ENCODE measurements around the gene CDH8. TPM values are rescaled to one million over a fixed set of nuclear protein-coding genes. Genes with fewer than 3 reads are reported as not detected.

CDH8 gene
- total RNA-seq, 1 experiment from 2014 or later: 11.1 TPM

- H3K27ac Mint-ChIP-seq: no peak overlapping the region
- H3K4me3 Mint-ChIP-seq: no peak overlapping the region
- H3K9me3 Mint-ChIP-seq: peaks cover 26% of the 10 kb centered on the region
- TF ChIP-seq ZNF317 (CRISPR knock-in tag; IDR thresholded peaks at IDR 0.05; ENCODE audit: borderline replicate concordance, low read depth): no peak
- TF ChIP-seq, protein P1, sequence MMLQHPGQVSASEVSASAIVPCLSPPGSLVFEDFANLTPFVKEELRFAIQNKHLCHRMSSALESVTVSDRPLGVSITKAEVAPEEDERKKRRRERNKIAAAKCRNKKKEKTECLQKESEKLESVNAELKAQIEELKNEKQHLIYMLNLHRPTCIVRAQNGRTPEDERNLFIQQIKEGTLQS (CRISPR knock-in tag; conservative IDR thresholded peaks at IDR 0.05): no peak
- no peak for TF ChIP-seq FOXK1 (CRISPR knock-in tag; IDR thresholded peaks at IDR 0.05)
- TF ChIP-seq CBFB (CRISPR knock-in tag; IDR thresholded peaks at IDR 0.05; ENCODE audit: low read depth): no peak
- TF ChIP-seq KAT7 (CRISPR knock-in tag; IDR thresholded peaks at IDR 0.05; ENCODE audit: borderline replicate concordance): no peak
- no peak for TF ChIP-seq USF2 (CRISPR knock-in tag; IDR thresholded peaks at IDR 0.05)
- TF ChIP-seq, protein P2, sequence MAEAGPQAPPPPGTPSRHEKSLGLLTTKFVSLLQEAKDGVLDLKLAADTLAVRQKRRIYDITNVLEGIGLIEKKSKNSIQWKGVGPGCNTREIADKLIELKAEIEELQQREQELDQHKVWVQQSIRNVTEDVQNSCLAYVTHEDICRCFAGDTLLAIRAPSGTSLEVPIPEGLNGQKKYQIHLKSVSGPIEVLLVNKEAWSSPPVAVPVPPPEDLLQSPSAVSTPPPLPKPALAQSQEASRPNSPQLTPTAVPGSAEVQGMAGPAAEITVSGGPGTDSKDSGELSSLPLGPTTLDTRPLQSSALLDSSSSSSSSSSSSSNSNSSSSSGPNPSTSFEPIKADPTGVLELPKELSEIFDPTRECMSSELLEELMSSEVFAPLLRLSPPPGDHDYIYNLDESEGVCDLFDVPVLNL (CRISPR knock-in tag; IDR thresholded peaks at IDR 0.05; ENCODE audit: borderline replicate concordance, low read depth): no peak
- TF ChIP-seq TEAD1 (CRISPR knock-in tag; IDR thresholded peaks at IDR 0.05): no peak
- TF ChIP-seq CREM (CRISPR knock-in tag; IDR thresholded peaks at IDR 0.05): no peak
- TF ChIP-seq EMX1 (CRISPR knock-in tag; IDR thresholded peaks at IDR 0.05): no peak
- TF ChIP-seq RELA (CRISPR knock-in tag; IDR thresholded peaks at IDR 0.05; ENCODE audit: borderline replicate concordance): no peak
- no peak for TF ChIP-seq ZNF121 (CRISPR knock-in tag; IDR thresholded peaks at IDR 0.05)
- TF ChIP-seq NR3C1 (CRISPR knock-in tag; conservative IDR thresholded peaks at IDR 0.05; ENCODE audit: low read depth): no peak
- TF ChIP-seq, protein P3, sequence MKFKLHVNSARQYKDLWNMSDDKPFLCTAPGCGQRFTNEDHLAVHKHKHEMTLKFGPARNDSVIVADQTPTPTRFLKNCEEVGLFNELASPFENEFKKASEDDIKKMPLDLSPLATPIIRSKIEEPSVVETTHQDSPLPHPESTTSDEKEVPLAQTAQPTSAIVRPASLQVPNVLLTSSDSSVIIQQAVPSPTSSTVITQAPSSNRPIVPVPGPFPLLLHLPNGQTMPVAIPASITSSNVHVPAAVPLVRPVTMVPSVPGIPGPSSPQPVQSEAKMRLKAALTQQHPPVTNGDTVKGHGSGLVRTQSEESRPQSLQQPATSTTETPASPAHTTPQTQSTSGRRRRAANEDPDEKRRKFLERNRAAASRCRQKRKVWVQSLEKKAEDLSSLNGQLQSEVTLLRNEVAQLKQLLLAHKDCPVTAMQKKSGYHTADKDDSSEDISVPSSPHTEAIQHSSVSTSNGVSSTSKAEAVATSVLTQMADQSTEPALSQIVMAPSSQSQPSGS (CRISPR knock-in tag; IDR thresholded peaks at IDR 0.05; ENCODE audit: borderline replicate concordance, low read depth): no peak
- no peak for TF ChIP-seq NR2C2 (CRISPR knock-in tag; IDR thresholded peaks at IDR 0.05)
- TF ChIP-seq, protein P4, sequence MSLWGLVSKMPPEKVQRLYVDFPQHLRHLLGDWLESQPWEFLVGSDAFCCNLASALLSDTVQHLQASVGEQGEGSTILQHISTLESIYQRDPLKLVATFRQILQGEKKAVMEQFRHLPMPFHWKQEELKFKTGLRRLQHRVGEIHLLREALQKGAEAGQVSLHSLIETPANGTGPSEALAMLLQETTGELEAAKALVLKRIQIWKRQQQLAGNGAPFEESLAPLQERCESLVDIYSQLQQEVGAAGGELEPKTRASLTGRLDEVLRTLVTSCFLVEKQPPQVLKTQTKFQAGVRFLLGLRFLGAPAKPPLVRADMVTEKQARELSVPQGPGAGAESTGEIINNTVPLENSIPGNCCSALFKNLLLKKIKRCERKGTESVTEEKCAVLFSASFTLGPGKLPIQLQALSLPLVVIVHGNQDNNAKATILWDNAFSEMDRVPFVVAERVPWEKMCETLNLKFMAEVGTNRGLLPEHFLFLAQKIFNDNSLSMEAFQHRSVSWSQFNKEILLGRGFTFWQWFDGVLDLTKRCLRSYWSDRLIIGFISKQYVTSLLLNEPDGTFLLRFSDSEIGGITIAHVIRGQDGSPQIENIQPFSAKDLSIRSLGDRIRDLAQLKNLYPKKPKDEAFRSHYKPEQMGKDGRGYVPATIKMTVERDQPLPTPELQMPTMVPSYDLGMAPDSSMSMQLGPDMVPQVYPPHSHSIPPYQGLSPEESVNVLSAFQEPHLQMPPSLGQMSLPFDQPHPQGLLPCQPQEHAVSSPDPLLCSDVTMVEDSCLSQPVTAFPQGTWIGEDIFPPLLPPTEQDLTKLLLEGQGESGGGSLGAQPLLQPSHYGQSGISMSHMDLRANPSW (CRISPR knock-in tag; conservative IDR thresholded peaks at IDR 0.05; ENCODE audit: low read depth): no peak
- TF ChIP-seq ARID4B (CRISPR knock-in tag; IDR thresholded peaks at IDR 0.05; ENCODE audit: borderline replicate concordance): no peak
- no peak for TF ChIP-seq ZNF232 (CRISPR knock-in tag; IDR thresholded peaks at IDR 0.05)
- TF ChIP-seq ZBTB43 (CRISPR knock-in tag; IDR thresholded peaks at IDR 0.05): no peak
- TF ChIP-seq FOXP4 (CRISPR knock-in tag; IDR thresholded peaks at IDR 0.05): no peak
- no peaks in the 10 kb centered on the region for H3K27me3 Mint-ChIP-seq (ENCODE audit: low read depth)
- peaks cover 4% of the 10 kb centered on the region for H3K4me1 Mint-ChIP-seq
- ChIA-PET POLR2A (no interaction called here), CTCF (no interaction called here)
- DNase-seq (ENCODE audit: low spot score) (no peak), ATAC-seq (no peak)
- peaks cover 24% of the 10 kb centered on the region for H3K36me3 Mint-ChIP-seq
Observed at GRCh38 chr16:61901689-61902088, 134.5 kb downstream of the CDH8 start.
